Aorta (tissue), 5 donors: ENCODE measurements around the gene CD320. TPM values are rescaled to one million over a fixed set of nuclear protein-coding genes. Genes with fewer than 3 reads are reported as not detected.

Experiments used
- ATAC-seq: fragments of 200-7000 bp; cut with Tn5 transposase; one replicate; pipeline ENCODE4 v1.9.1; 2022; ENCODE audit warnings: moderate library complexity; ENCODE audit not compliant: low FRiP score
- DNase-seq, 2 donors: peaks; one replicate each; pipeline ENCODE4 v3.0.0-alpha.2; 2020
- H3K27ac ChIP-seq, 2 donors: one replicate each; pipeline ENCODE4 v1.5.1; 2013; ENCODE audit warnings: low read length in 2 of 2, mild to moderate bottlenecking in 2 of 2, moderate library complexity in 2 of 2, control low read depth in 1 of 2, inconsistent platforms in 1 of 2, low read depth in 1 of 2
- H3K27me3 ChIP-seq, 2 donors: one replicate each; pipeline ENCODE4 v1.6.1; 2013; ENCODE audit warnings: control low read depth in 1 of 2, low read length in 1 of 2, mild to moderate bottlenecking in 1 of 2, moderate library complexity in 1 of 2; ENCODE audit not compliant: insufficient read depth in 2 of 2, control insufficient read depth in 1 of 2
- H3K36me3 ChIP-seq, 2 donors: one replicate each; pipeline ENCODE4 v1.6.1; 2013; ENCODE audit warnings: control low read depth in 1 of 2, low read length in 1 of 2, mild to moderate bottlenecking in 1 of 2; ENCODE audit not compliant: insufficient read depth in 2 of 2, control insufficient read depth in 1 of 2
- H3K4me1 ChIP-seq, 2 donors: one replicate each; pipeline ENCODE4 v1.6.1; 2013; ENCODE audit warnings: low read length in 2 of 2, control low read depth in 1 of 2, mild to moderate bottlenecking in 1 of 2, moderate library complexity in 1 of 2; ENCODE audit not compliant: insufficient read depth in 2 of 2, control insufficient read depth in 1 of 2
- H3K4me3 ChIP-seq, 2 donors: one replicate each; pipeline ENCODE4 v1.5.1; 2013; ENCODE audit warnings: low read length in 2 of 2, control low read depth in 1 of 2, mild to moderate bottlenecking in 1 of 2
- H3K9me3 ChIP-seq: one replicate; pipeline ENCODE4 v1.6.1; 2013; ENCODE audit warnings: mild to moderate bottlenecking, low read length; ENCODE audit not compliant: control insufficient read depth
- WGBS, 2 donors: extraction: QIAGEN DNeasy Blood & Tissue Kit; methylation state at CpG; one replicate each; pipeline ENCODE4 v1.1.7; 2013; 5-methylcytosine and 5-hydroxymethylcytosine counted together
- intact Hi-C, 2 donors: fragments of 100-400 bp; cut with DNase I; formaldehyde crosslinking; loops; one replicate each; pipeline versions ENCODE4 v1.14.2 to v1.15.0; 2022
- polyA plus RNA-seq, 2 donors: library from polyadenylated mRNA; stranded (reverse); fragments of 200-250 nt; gene quantifications; one replicate each; pipeline ENCODE4 v1.2.3, GENCODE V29; 2013
- total RNA-seq, 2 donors: library from RNA; stranded (reverse); fragmentation: NEBNext Ultra II Directional; extraction: Animal tissue kit (Norgen Biotek cat#: 25700); gene quantifications; one replicate each; pipeline ENCODE4 v1.2.1, GENCODE V29; 2021
- donor health status: healthy with polysubstance abuse.
- donor health status: Bipolar disorder and iron deficiency.
- donor health status: DM: no; HTN: no; CAD: no.
- donor health status: DM: no; HTN: no; CAD: no.
- donor health status: DM: yes; HTN: yes; CAD: no.

The CD320 gene
- total and polyA plus RNA-seq, 4 donors = 17.3 to 42.6 (median 26.8) TPM

- no peak for DNase-seq
- no peaks in the 10 kb centered on the region for H3K4me1 ChIP-seq
- no peaks in the 10 kb centered on the region for H3K27me3 ChIP-seq
- H3K4me3 ChIP-seq = no peak overlapping the region
- intact Hi-C loops = loop anchor here (5.0 to 10.0 kb wide), 3 partner anchors 47 to 310 kb away; partner anchors contain the start of genes CERS4 (in 1 of the 2) and TIMM44 (in 1 of the 2)
- H3K36me3 ChIP-seq = no peaks in the 10 kb centered on the region
- WGBS, 2 donors = 86 to 88% methylated on average over 11 of the region's 11 CpGs
- ATAC-seq = no peak
- no peaks in the 10 kb centered on the region for H3K9me3 ChIP-seq
- no peak overlapping the region for H3K27ac ChIP-seq
These were observed 53.7 kb downstream of the CD320 start for GRCh38 chr19:8254286-8255001.

- no peak for ATAC-seq
- no peaks in the 10 kb centered on the region for H3K27me3 ChIP-seq
- no peak overlapping the region for H3K4me3 ChIP-seq
- WGBS, 2 donors = 68 to 76% methylated on average over 12 of the region's 12 CpGs
- DNase-seq = no peak
- H3K36me3 ChIP-seq = no peaks in the 10 kb centered on the region
- intact Hi-C loops = loop anchor here (2.0 to 10.0 kb wide), 4 partner anchors 46 to 309 kb away; partner anchors contain the start of genes CERS4 (in 1 of the 2) and TIMM44 (in 1 of the 2)
- H3K9me3 ChIP-seq = no peaks in the 10 kb centered on the region
- no peak overlapping the region for H3K27ac ChIP-seq
- H3K4me1 ChIP-seq = no peaks in the 10 kb centered on the region
These were observed 54.5 kb downstream of the CD320 start for GRCh38 chr19:8253678-8254077.

- Histone ChIP-seq H3K27me3 (no peaks in the 10 kb centered on the region), H3K36me3 (no peaks in the 10 kb centered on the region), H3K4me3 (no peak overlapping the region), H3K27ac (no peak overlapping the region), H3K9me3 (no peaks in the 10 kb centered on the region), H3K4me1 (no peaks in the 10 kb centered on the region)
- peak; percentile 88 for ATAC-seq
- 27 to 30% methylated on average over 13 of the region's 13 CpGs for WGBS, 2 donors
- intact Hi-C loops = loop anchor here (1.0 to 10.0 kb wide), 5 partner anchors 46 to 309 kb away; partner anchors contain the start of genes CERS4 (in 1 of the 2) and TIMM44 (in 1 of the 2)
- DNase-seq = peak; percentile 84 to 95
These were observed 55.1 kb downstream of the CD320 start for GRCh38 chr19:8252922-8253589.

Other genes with a start within 250 kb of the CD320 start
- not detected for gene FBN3, start 158.8 kb downstream of the CD320 start, total RNA-seq
- not detected for gene FBN3, start 158.8 kb downstream of the CD320 start, polyA plus RNA-seq
- gene CERS4, start 99.0 kb downstream of the CD320 start, total RNA-seq = 10 to 100 TPM; 23.6 to 33.7 TPM
- 10 to 100 TPM; 14.4 to 25.2 TPM for gene CERS4, start 99.0 kb downstream of the CD320 start, polyA plus RNA-seq
- gene NDUFA7, start 13.0 kb upstream of the CD320 start, total RNA-seq = 10 to 100 TPM; 18.9 to 19.6 TPM
- gene NDUFA7, start 13.0 kb upstream of the CD320 start, polyA plus RNA-seq = 10 to 100 TPM; 33.8 to 53.0 TPM
- gene RPS28, start 13.1 kb upstream of the CD320 start, total RNA-seq = 100 to 1,000 TPM; 875 to 981 TPM
- gene RPS28, start 13.1 kb upstream of the CD320 start, polyA plus RNA-seq = 100 to 1,000 TPM; 405 to 553 TPM
- gene KANK3, start 34.9 kb upstream of the CD320 start, total RNA-seq = 10 to 100 TPM; 15.9 to 23.9 TPM
- 1 to 10 TPM in 1 of 2 donors, under 1 TPM in 1; 0.50 to 1.8 TPM for gene KANK3, start 34.9 kb upstream of the CD320 start, polyA plus RNA-seq
- gene ANGPTL4, start 55.8 kb upstream of the CD320 start, total RNA-seq = 10 to 100 TPM; 39.9 to 45.1 TPM
- gene ANGPTL4, start 55.8 kb upstream of the CD320 start, polyA plus RNA-seq = 10 to 100 TPM; 10.1 to 19.5 TPM
- gene RAB11B, start 82.0 kb upstream of the CD320 start, total RNA-seq = 100 to 1,000 TPM; 119 TPM
- gene RAB11B, start 82.0 kb upstream of the CD320 start, polyA plus RNA-seq = 100 to 1,000 TPM in 1 of 2 donors, 10 to 100 TPM in 1; 68.6 to 116 TPM
- 10 to 100 TPM; 61.8 to 70.5 TPM for gene MARCHF2, start 104.9 kb upstream of the CD320 start, total RNA-seq
- 10 to 100 TPM; 50.1 to 61.7 TPM for gene MARCHF2, start 104.9 kb upstream of the CD320 start, polyA plus RNA-seq
- 100 to 1,000 TPM; 134 to 148 TPM for gene HNRNPM, start 136.6 kb upstream of the CD320 start, total RNA-seq
- gene HNRNPM, start 136.6 kb upstream of the CD320 start, polyA plus RNA-seq = 100 to 1,000 TPM; 106 to 112 TPM
- 1 to 10 TPM; 2.5 to 3.8 TPM for gene PRAM1, start 194.3 kb upstream of the CD320 start, total RNA-seq
- gene PRAM1, start 194.3 kb upstream of the CD320 start, polyA plus RNA-seq = 1 to 10 TPM in 1 of 2 donors, under 1 TPM in 1; 0.25 to 3.2 TPM
- 10 to 100 TPM; 16.4 to 17.7 TPM for gene ZNF414, start 205.8 kb upstream of the CD320 start, total RNA-seq
- gene ZNF414, start 205.8 kb upstream of the CD320 start, polyA plus RNA-seq = 10 to 100 TPM in 1 of 2 donors, 1 to 10 TPM in 1; 4.0 to 33.0 TPM